Retina (tissue), 1 donor: Measurements from ENCODE around the gene FUT4.
"Not testable (repeated sequence)": the region's sequence is repeated elsewhere in the genome, so short reads cannot be mapped to it uniquely, and the experiment has no call there.

Experiments used
- DNase-seq: peaks from one replicate; pipeline ENCODE4 v3.0.0-alpha.2; 2016

FUT4 gene

GRCh38 chr11:94568200-94568599 is 24.5 kb downstream of the FUT4 start:
- DNase-seq = no peak

GRCh38 chr11:94568717-94569116 is 25.0 kb downstream of the FUT4 start:
- no peak for DNase-seq

- DNase-seq = not testable (repeated sequence)
Observed at GRCh38 chr11:94572975-94573374, 29.3 kb downstream of the FUT4 start.

- no peak for DNase-seq
Observed at GRCh38 chr11:94574193-94574961, 30.7 kb downstream of the FUT4 start.

GRCh38 chr11:94576306-94576705 is 32.6 kb downstream of the FUT4 start:
- DNase-seq = no peak

GRCh38 chr11:94577841-94578240 is 34.1 kb downstream of the FUT4 start:
- no peak for DNase-seq

GRCh38 chr11:94581926-94582325 is 38.2 kb downstream of the FUT4 start:
- no peak for DNase-seq

- no peak for DNase-seq
Observed at GRCh38 chr11:94583213-94583865, 39.6 kb downstream of the FUT4 start.

GRCh38 chr11:94583866-94584500 is 40.3 kb downstream of the FUT4 start:
- no peak for DNase-seq

- DNase-seq = no peak
Observed at GRCh38 chr11:94584978-94585377, 41.3 kb downstream of the FUT4 start.

GRCh38 chr11:94585399-94585798 is 41.7 kb downstream of the FUT4 start:
- DNase-seq = no peak

- DNase-seq = no peak
Observed at GRCh38 chr11:94586546-94586945, 42.8 kb downstream of the FUT4 start.

GRCh38 chr11:94586978-94587377 is 43.3 kb downstream of the FUT4 start:
- no peak for DNase-seq

- DNase-seq = no peak
Observed at GRCh38 chr11:94588366-94588942, 44.7 kb downstream of the FUT4 start.

GRCh38 chr11:94590352-94591041 is 46.8 kb downstream of the FUT4 start:
- DNase-seq = no peak

GRCh38 chr11:94593030-94593429 is 49.3 kb downstream of the FUT4 start:
- DNase-seq = no peak

GRCh38 chr11:94595076-94595475 is 51.4 kb downstream of the FUT4 start:
- DNase-seq = no peak

- DNase-seq = no peak
Observed at GRCh38 chr11:94597896-94598295, 54.2 kb downstream of the FUT4 start.
